GM19463 (cell line): ENCODE data around the gene FBXO45.
"Not testable (repeated sequence)": the region's sequence is repeated elsewhere in the genome, so short reads cannot be mapped to it uniquely, and the experiment has no call there.

ENCODE experiments used
- ATAC-seq: cut with Tn5 transposase; IDR thresholded peaks from one replicate; pipeline ENCODE4 v1.9.1; 2021; ENCODE audit warnings: mild to moderate bottlenecking, moderate library complexity; ENCODE audit not compliant: unreplicated experiment

FBXO45 gene

DNA sequence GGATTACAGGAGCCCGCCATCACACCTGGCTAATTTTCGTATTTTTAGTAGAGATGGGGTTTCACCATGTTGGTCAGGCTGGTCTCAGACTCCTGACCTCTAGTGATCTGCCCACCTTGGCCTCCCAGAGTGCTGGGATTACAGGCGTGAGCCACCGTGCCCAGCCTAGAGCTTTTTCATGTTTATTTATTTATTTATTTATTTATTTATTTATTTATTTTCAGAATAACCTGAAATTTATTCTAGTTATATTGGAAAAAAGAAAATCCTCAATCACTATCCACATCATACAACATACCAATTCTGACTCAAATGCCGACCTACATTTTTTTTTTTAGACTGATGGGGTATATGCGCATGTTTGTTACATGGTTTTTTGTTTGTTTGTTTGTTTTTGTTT is 46.8 kb downstream of the FBXO45 start:
- ATAC-seq: not testable (repeated sequence)

DNA sequence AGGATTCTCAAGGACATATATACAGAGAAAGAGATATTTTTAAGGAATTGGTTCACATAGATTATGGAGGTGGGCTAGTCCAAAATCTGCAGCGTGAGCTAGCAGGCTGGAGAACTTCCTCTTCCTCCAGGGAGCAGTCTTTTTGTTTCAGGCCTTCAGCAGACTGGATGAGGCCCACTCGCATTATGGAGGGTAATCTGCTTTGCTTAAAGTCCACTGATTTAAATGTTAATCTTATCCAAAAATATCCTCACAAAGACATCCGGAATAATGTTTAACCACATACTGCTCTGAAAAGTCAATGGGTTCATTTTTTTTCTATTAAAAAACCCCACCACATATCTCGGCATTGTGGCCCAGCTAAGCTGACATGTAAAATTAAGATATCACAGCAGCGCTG is 48.8 kb downstream of the FBXO45 start:
- ATAC-seq: no peak

DNA sequence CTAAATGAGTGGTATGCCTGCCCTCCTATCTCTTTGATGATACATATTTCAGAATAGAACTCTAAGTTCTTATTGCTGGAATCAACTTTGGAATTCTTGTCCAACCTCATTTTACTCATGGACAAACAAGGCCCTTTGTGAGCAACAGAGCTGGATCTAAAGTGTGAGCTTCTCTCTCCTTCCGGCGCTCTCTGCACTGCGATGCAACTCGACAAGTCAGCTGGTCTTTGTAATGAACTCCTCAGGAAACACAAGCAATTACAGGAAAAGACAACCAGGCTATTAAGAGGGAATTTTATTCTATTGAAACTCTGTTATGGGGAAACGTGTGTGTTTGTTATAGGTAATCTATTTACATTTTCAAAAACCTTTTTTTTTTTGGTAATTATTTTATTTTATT is 50.8 kb downstream of the FBXO45 start:
- no peak for ATAC-seq

DNA sequence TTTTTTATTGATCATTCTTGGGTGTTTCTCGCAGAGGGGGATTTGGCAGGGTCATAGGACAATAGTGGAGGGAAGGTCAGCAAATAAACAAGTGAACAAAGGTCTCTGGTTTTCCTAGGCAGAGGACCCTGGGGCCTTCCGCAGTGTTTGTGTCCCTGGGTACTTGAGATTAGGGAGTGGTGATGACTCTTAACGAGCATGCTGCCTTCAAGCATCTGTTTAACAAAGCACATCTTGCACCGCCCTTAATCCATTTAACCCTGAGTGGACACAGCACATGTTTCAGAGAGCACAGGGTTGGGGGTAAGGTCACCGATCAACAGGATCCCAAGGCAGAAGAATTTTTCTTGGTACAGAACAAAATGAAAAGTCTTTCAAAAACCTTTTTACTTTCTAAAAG is 51.2 kb downstream of the FBXO45 start:
- ATAC-seq: not testable (repeated sequence)

DNA sequence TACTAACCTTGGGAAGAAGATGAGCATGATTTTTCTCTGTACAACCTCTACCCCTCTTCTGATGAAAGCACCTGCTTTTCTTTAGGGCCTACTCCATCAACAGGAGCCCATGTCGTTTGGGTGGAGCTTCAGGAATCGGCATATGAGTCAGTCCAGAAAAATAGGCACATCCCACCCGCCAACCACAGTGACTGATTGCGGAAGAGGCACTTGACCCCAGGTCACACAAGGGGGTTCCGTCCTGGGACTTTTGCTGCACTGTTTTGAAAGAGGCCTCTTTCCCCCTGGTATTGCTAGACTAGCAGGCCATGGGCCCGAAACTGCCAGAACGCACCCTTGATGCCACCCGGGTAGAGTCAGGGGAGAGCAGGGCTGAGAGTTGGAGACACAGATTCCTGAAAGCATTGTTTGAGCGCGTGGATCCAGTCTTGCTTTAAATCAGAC is 51.7 kb downstream of the FBXO45 start:
- no peak for ATAC-seq

DNA sequence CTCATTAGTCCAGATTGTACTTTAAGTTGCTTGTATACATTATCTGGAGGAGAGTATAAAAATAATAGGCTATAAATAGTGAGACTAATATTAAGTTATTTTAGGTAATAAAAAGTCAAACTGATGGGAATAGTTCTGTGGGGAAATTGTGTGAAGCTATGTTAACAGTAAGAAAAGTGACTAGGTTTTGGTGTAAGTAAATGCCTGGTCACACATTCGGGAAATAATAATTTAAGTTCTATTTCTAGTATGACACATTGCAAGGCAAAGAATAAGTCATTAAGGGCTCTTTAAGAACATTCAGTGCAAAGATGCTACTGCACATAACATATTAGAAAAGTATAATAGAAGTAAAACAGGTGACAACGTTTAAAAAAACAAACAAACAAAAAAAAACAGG is 52.2 kb downstream of the FBXO45 start:
- no peak for ATAC-seq

DNA sequence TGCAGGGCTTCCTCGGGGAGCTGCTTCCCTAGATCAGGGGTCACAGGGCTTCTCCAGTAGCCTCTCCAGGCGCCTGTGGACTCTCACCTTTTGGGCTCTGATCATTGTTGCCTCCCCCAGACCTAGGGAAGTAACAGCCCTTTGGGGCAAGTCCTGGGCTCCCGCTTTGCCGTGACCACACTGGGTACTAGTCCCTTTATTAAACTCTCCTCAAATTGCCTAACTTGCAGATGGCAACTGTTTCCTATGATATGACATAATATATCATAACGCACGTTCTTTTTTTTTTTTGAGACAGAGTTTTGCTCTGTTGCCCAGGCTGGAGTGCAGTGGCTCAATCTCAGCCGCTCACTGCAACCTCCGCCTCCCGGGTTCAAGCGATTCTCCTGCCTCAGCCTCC is 53.2 kb downstream of the FBXO45 start:
- ATAC-seq: no peak

DNA sequence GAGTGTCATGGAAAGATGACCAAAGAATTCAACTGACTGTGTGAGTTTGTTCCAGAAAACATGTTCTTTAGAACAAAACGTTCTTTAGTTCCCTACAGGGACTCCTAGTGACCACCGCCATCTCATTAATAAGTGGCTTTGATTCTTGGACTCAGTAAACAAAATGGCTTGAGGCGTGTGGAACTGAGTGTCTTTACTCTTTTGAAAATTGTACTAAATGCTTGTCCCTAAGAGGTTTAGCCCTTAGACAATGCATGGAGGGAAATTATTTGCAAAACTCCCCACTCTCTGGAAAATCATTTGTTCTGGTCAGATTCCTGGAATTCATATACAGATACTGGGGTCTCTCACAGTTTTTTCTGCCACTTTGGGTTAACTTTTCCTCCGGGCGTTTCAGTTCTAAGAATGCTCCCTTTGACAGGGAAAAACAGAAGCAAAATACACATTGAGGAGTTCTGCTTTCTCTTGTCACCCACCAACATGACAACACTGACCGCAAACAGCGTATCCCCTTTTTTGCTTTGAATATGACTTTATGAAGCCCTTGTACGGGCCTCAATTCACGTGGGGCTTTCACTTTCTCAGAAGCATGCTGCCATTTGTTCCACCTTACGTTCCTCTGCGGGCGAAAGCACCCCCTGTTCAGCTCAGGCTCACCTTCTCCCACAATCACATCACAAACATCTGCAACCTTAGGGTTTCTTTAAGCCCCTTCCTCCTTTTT is 55.8 kb downstream of the FBXO45 start:
- ATAC-seq: peak; percentile 67

DNA sequence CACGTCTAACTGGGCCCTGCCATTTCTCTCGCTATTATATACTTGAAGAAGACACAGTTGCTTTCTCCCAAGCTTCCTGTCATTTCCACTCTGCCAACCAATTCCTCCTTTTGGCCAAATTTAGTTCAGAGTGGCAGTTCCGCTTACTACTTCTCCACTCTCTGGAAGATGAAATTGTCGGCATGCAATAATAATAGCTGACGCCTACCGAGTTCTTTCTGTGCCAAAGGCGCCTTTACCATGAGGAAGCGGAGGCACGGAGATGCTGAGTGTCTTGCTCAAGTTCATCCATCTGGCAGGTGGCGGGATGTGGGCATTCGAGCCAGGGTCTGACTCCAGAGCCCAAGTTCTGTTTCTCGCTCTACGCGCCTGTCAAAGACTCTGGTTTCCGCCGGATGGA is 56.4 kb downstream of the FBXO45 start:
- no peak for ATAC-seq

DNA sequence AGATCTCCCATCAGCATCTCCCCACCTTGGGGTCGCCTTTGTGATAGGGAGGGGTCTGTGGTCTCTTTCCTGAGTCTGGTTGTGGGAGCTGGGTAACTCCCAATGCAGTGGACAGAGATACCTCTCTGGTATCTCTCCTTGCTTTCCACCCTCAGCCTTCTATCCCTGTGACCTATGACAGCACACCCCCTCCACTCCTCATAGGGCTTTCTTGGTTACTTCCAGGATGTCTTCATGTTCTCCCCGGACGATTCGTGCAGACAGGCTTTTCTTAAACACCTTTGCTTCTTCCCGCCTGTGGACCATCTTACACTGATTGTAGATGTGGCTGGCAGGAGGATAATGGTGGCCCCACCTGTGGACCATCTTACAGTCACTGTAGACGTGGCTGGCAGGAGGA is 56.9 kb downstream of the FBXO45 start:
- ATAC-seq: no peak

DNA sequence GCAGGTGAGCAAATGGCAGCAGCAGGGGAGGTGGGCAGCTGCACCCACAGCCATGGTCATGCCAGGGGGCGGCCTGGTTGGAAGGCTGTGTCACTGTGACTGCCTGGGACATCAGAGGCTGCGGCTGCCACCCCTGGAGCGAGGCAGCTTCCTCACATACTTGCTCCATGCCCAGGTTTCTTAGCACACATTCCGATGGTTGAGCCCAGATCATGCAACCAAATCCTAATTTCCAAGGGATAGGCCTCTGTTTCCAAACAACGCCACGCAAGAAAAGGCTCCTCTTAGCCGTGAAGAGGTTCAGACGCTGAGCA is 59.4 kb downstream of the FBXO45 start:
- ATAC-seq: no peak

DNA sequence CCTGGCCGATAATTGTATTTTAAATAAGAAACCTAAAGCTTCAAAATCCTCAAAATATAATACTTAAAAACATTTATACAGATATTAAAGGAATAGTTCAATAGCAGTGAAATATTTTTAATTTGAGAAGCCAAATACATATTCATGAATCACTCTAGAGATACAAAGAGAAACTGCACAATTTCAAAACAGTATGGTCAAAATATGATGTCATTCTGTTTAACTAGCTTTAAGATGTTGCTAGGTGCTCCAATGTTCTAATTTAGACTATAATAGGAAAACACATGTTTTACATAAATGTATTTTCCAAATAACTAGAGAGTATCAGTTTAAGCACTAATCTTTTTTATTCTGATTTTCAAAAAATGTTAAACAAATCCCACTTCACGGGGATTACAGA is 60.8 kb downstream of the FBXO45 start:
- ATAC-seq: no peak

DNA sequence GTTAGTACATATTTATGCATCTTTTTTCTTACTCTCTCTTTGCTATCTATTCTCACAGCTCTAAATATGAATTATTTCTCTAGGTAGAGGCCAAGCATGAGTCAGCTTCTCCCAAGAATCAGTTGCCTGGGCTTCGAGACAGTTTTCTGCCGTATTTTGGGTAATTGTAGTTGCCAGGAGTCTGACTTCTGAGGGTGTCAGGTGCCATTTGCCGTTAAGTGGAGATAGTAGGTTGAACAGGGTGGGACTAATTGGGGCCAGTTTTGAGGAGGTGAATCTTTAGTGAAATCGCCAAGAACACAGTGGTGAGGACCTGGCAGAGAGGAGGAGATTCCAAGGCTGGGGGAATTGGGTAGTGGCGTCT is 63.2 kb downstream of the FBXO45 start:
- ATAC-seq: no peak

DNA sequence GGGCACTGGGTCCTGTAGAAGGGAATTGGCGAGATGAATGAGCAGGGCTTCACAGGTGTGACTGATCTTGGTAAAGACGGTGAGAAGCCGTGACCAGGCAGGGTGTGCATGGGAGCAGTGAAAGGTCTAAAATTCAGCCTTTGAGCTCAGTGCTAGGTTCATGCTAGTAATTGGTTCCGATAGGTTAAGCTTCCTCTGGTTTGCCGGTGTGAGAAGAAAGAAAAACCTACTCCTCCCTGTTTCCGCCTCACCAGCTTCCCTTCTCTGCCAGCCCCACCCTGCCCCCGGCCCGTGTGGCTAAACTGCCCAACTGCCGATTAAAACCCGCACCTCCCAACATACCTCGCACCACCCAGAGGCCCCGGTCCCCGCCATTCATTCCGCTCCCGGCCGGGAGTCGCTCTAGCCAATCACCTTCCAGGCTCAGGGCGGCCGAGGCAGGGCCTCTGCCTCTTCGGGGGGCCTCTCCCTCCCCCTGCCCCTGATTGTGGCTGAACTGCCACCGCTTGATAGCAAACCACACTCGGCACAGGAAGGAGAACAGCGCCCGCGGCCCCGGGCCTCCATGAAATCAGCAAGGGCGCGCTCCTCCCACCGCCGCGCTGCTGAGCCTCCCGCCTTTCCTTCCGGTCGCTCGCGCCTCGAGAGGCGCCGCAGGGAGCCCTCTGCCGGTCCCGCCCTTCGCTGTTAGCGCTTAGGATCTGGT is 63.7 kb downstream of the FBXO45 start:
- peak; percentile 70 for ATAC-seq

DNA sequence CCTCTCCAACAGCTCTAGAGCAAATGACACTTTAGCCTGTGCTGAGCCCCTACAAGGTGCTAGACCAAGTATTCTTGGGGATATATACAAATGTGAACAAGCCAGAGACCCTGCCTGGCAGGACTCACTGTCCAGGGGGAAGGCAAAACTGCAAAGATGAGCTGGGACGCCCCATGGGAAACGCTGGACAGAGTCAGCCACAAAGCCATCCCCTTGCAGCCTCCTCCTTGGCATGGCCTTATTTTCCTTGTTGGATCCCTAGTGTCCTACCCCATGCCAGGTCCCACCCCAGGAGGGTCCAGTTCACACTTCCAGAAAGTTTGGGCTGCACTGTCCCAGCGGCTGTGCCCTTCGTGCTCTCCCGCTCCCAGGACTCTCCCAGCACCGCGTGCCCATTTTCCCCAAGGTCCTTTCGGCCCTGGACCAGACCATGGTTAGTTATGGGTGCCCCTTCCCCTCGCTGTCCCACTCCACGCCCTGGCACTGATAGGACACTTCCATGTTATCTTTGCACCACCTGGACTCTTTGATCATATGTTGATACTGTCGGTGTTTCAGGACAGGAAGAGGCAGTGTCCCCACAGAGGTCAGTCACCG is 65.2 kb downstream of the FBXO45 start:
- ATAC-seq: no peak

DNA sequence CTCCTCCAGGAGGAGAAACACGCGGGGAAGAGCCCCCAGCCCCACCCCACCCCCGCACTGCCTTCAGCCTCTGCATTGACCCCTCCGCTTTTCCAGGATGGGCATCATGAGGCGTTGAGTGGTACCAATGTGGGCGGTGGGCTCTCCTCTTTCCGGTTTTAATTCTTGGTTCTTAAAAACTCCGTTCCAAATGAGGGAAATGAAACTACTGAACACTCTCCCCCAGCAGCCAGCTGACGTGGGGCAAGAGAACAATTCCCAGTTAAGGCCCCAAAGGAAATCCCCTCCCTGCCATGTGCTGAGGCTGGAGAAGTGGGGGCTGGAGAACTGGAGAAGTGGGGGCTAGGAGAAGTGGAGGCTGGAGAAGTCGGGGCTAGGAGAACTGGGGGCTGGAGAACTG is 65.8 kb downstream of the FBXO45 start:
- ATAC-seq: no peak

DNA sequence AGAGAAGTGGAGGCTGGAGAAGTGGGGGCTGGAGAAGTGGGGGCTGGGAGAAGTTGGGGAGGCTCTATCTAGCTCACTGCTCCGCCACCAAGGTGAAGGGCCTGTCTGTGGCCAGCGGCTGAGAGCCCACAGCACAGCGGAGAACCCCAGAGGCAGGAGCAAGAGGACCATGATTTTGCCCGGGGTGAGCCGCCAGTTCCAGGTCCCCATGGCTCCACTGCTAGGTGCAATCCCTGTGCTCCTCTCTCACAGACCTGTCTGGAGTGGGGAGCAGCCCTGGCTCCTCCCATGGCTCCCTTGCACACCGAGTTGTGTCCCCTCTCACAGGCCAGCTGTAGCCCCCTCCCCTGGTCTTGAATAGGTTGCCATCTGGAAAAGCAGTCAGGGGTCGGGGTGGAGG is 66.4 kb downstream of the FBXO45 start:
- no peak for ATAC-seq

DNA sequence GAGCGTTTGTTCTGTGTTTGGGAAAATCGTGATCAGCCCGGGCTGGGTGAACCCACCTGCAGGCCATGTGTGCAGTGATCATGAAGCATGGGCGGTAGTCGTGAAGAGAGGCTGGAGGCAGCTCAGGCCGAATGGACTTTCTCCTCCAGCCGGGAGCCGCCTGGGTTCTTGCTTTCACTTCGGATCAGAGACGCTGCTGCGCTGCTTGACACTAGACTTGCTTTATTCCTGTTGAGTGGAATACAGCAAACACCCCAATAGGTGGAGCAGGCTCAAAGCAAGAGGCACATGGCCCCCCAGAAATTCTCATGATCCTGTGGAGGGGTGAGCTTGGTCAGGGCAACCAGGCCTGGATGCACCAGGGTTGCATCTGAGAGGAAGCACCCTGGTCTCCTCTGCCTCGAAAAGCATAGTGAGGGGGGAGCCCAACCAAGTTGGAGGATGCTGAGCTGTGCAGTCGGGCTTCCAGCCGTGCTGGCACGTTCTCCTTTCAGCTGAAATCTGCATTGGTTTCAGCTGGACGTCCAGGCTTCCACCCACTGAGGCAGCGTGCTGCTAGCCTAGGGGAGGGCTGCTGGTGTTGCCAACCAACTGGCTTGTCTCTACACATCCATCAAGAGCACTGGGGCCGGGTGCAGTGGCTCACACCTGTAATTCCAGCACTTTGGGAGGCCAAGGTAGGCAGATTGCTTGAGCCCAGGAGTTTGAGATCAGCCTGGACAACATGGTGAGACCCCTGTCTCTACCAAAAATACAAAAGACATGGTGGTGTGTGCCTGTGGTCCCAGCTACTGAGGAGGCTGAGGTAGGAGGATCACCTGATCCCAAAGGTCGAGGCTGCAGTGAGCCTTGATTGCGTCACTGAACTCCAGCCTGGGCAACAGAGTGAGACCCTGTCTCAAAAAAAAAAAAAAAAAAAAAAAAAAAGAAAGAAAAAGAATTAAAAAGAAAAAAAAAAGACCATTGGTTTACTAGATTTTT is 68.2 kb downstream of the FBXO45 start:
- ATAC-seq: no peak

DNA sequence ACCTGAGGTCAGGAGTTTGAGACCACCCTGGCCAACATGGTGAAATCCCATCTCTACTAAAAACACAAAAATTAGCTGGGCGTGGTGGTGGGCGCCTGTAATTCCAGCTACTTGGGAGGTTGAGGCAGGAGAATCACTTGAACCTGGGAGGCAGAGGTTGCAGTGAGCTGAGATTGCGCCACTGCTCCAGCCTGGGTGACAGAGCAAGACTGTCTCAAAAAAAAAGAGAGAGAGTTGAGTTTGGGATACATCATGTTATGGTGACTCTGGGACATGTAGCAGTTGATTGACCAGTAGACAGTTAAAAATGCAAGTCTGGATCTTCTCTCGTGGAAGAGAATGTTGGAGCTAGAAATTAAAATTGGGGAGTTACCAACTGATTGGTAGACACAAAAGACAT is 69.5 kb downstream of the FBXO45 start:
- not testable (repeated sequence) for ATAC-seq
